Measurements from ENCODE around the gene INSRR. TPM values are rescaled to one million over a fixed set of nuclear protein-coding genes. Genes with fewer than 3 reads are reported as not detected.

The INSRR gene
- total RNA-seq, 1 donor from 2014 or later: not detected

DNA sequence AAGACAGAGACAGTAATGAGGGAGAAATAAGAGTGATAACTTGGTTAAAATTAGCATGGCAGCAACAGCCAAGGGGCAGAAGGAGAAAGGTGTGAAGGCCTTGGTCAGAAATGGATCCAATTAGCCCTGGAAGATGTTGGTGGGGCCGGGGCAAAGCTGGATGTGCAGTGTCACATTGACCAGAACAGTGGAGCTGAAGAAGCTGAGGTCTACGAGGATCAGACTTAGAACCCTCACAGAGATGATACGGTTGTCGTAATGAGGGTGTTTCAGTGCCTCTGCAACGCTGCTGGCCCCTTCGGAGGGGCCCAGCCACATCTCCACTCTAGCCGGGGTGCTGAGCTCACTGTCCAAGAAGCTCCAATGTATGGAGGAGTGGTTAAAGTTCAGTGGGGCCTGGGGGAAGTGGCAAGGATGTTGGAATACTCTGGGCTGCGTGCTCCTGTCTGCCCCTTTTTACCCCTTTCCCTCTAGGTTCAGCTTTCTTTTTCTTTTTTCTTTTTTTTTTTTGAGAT, 56.4 kb downstream of the INSRR start:
- Mint-ChIP-seq H3K36me3 (ENCODE audit: low read depth) (peaks cover 9% of the 10 kb centered on the region), H3K27me3 (ENCODE audit: low read depth) (no peaks in the 10 kb centered on the region), H3K4me1 (ENCODE audit: low read depth) (peaks cover 4% of the 10 kb centered on the region), H3K27ac (ENCODE audit: unreplicated experiment) (no peak overlapping the region), H3K9me3 (ENCODE audit: low read depth) (no peaks in the 10 kb centered on the region), H3K4me3 (ENCODE audit: unreplicated experiment) (no peak overlapping the region)
- DNase-seq (ENCODE audit: low spot score): no peak
- TF ChIP-seq CTCF (IDR thresholded peaks at IDR 0.05): no peak

DNA sequence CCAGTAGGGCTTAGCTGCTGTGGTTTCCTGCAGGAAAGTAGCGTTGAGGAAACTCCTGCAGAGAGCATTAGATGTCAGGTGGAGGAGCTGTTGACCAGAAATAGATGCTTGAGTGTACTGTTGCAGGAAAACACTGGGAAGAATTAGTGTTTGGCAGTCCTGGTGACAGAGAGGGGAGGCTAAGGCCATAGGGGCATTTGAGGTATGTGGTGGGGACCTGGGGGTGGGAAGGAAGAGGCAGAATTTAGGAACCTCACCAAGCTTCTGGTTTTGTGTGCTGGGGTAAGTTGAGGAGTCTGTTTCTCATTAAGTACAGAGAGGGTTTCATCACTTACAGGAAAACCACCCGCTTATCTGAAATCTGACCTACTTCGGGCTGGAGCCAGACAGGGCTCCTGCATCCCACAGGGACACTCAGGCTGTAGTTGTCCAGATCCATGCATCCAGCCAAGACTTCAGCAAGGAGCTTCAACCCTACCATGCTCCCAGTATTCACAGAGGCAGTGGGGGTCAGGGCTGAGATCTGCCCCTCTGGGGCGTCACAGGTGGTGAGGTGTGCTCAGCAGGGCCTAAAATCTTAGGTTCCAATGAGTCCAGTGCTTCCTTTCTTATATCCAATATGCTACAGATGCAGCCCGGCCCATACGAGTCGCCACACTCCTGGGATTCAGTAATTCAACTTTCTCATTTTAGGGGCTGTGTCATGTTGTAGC, 57.4 kb downstream of the INSRR start:
- H3K4me3 Mint-ChIP-seq (ENCODE audit: unreplicated experiment): no peak overlapping the region
- peak; percentile 57 for TF ChIP-seq CTCF (IDR thresholded peaks at IDR 0.05)
- peaks cover 7% of the 10 kb centered on the region for H3K4me1 Mint-ChIP-seq (ENCODE audit: low read depth)
- DNase-seq (ENCODE audit: low spot score): no peak
- H3K27ac Mint-ChIP-seq (ENCODE audit: unreplicated experiment): no peak overlapping the region
- peaks cover 12% of the 10 kb centered on the region for H3K36me3 Mint-ChIP-seq (ENCODE audit: low read depth)
- no peaks in the 10 kb centered on the region for H3K27me3 Mint-ChIP-seq (ENCODE audit: low read depth)
- no peaks in the 10 kb centered on the region for H3K9me3 Mint-ChIP-seq (ENCODE audit: low read depth)

DNA sequence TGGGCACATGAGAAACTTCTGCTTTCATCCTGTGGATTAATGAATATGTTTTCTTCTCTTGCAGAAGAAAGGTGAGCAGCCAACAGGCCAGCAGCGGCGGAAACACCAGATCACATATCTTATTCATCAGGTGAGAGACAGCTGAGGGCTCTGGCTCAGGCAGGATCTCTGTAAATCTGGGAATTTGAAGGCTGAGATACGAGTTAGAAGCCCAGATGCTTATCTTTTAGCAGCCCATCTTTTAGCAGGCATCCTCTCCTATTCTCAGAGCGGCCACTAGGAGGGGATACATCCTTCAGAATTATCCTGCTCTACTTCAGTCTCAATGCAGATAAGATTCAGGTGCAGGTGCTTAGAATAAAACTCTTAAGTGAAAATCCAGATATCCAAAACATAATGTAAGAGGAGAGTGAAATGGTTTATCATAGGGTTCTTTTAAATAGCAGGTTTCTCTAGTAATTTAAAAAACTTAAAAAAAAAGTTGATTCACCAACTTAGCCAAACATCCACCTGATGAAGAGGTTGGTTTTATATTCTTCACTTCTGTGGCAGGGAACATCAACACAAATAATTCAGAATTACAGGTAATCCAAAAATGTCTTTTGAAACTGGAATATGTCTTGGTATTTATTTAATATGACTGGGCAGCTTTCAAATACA, 61.6 kb downstream of the INSRR start:
- Mint-ChIP-seq H3K27me3 (ENCODE audit: low read depth) (no peaks in the 10 kb centered on the region), H3K4me3 (ENCODE audit: unreplicated experiment) (no peak overlapping the region), H3K36me3 (ENCODE audit: low read depth) (peaks cover 33% of the 10 kb centered on the region), H3K27ac (ENCODE audit: unreplicated experiment) (no peak overlapping the region), H3K9me3 (ENCODE audit: low read depth) (no peaks in the 10 kb centered on the region), H3K4me1 (ENCODE audit: low read depth) (peaks cover 7% of the 10 kb centered on the region)
- no peak for DNase-seq (ENCODE audit: low spot score)
- peak; percentile 87 for TF ChIP-seq CTCF (IDR thresholded peaks at IDR 0.05)

- peaks cover 36% of the 10 kb centered on the region for H3K36me3 Mint-ChIP-seq (ENCODE audit: low read depth)
- H3K27me3 Mint-ChIP-seq (ENCODE audit: low read depth): no peaks in the 10 kb centered on the region
- H3K4me3 Mint-ChIP-seq (ENCODE audit: unreplicated experiment): no peak overlapping the region
- no peak for TF ChIP-seq CTCF (IDR thresholded peaks at IDR 0.05)
- H3K9me3 Mint-ChIP-seq (ENCODE audit: low read depth): no peaks in the 10 kb centered on the region
- H3K4me1 Mint-ChIP-seq (ENCODE audit: low read depth): peaks cover 7% of the 10 kb centered on the region
- no peak overlapping the region for H3K27ac Mint-ChIP-seq (ENCODE audit: unreplicated experiment)
- DNase-seq (ENCODE audit: low spot score): no peak
Observed at GRCh38 chr1:156796340-156797097, 62.4 kb downstream of the INSRR start.

DNA sequence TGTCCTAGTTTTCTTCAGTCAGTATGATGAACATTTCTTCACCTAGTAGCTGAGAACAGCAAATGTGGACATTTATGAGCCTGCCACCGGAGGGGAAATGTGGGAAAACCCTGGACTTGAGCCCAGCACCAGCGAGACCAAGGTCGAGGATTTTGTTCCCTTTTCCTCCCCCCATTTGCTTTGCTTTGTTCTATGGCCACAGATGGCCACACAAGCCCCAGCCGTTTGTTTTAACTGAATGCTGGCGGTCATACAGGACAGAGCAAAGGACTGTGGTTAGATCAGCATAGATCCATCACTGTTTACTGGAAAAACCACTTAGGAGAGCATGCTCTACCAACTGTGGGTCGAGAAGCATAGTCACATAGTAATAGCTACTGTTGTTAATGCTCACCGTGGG, 63.1 kb downstream of the INSRR start:
- H3K36me3 Mint-ChIP-seq (ENCODE audit: low read depth): peaks cover 35% of the 10 kb centered on the region
- no peak for TF ChIP-seq CTCF (IDR thresholded peaks at IDR 0.05)
- peaks cover 3% of the 10 kb centered on the region for H3K4me1 Mint-ChIP-seq (ENCODE audit: low read depth)
- H3K27ac Mint-ChIP-seq (ENCODE audit: unreplicated experiment): no peak overlapping the region
- H3K4me3 Mint-ChIP-seq (ENCODE audit: unreplicated experiment): no peak overlapping the region
- no peak for DNase-seq (ENCODE audit: low spot score)
- H3K27me3 Mint-ChIP-seq (ENCODE audit: low read depth): no peaks in the 10 kb centered on the region
- no peaks in the 10 kb centered on the region for H3K9me3 Mint-ChIP-seq (ENCODE audit: low read depth)

All from chondrocyte (in vitro differentiated cells).